Bronchial epithelial cell (primary cell): ENCODE data around the gene GPS1. TPM values are rescaled to one million over a fixed set of nuclear protein-coding genes. Genes with fewer than 3 reads are reported as not detected.

ENCODE experiments used
- DNase-seq: peaks from one replicate; pipeline ENCODE4 v3.0.0-alpha.2; 2010; ENCODE audit warnings: low read depth
- FAIRE-seq: peaks from 2 replicates; lab custom pipeline; 2011; peaks lifted over from hg19 to GRCh38; lab: Jason Lieb, UNC
- H3K27me3 ChIP-seq: 2 replicates; pipeline ENCODE4 v1.5.1; 2011; ENCODE audit warnings: low read length; ENCODE audit not compliant: control insufficient read depth, insufficient read depth
- H3K36me3 ChIP-seq: 2 replicates; pipeline ENCODE4 v1.5.1; 2011; ENCODE audit warnings: low read length; ENCODE audit not compliant: control insufficient read depth, insufficient read depth
- H3K4me3 ChIP-seq: 2 replicates; pipeline ENCODE4 v1.5.1; 2011; ENCODE audit warnings: mild to moderate bottlenecking, low read depth, low read length, control low read depth
- total RNA-seq: library from RNA; depleted of rRNA; stranded (reverse); fragments of >200 nt; gene quantifications from 2 replicates; pipeline ENCODE4 v1.2.1, GENCODE V29; 2014
- TF ChIP-seq, protein P1 (sequence below): IDR thresholded peaks from 2 replicates; pipeline ENCODE4 v1.5.1; 2011; ENCODE audit warnings: mild to moderate bottlenecking, moderate library complexity, low read length, control low read depth, inconsistent platforms; ENCODE audit not compliant: insufficient read depth, severe bottlenecking

Gene GPS1
- total RNA-seq, 1 donor from 2014 or later = 117 TPM

DNA sequence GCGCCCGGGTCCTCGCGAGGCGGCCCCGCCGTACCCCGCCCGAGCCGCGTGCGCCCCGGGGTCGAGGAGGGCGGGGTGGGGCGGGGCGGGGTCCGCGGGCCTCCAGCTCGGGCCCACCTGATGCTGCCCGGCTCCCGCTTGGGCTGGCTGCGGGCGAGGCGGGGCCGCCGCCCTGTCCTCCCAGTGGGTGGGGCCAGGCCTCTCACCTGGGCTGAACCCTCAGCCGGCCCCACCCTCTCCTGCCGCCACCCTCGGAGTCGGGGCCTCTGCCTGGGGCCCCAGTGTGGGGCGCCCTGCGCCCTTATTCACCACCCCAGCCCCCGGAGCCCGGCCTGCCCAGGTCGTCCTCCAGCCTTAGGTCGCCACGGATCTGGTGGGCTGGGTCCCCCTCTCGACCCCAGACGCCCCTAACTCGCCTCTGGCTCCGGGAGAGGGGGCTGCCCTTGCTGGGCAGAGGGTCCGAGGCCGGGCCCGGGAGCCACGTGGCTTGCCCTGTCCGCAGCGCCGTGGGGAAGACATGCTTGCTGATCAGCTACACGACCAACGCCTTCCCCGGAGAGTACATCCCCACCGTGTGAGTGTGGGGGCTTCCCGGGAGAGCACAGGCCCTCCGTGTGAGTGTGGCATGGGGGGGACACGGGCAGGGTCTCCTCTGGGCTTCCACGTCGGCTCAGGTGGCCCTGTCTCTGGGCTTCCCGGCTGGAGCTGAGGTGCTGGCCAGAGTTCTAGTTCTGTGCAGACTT is 19.6 kb upstream of the GPS1 start:
- peaks cover 10% of the 10 kb centered on the region for H3K36me3 ChIP-seq
- FAIRE-seq = no peak
- DNase-seq = peak; percentile 25
- TF ChIP-seq, protein P1, sequence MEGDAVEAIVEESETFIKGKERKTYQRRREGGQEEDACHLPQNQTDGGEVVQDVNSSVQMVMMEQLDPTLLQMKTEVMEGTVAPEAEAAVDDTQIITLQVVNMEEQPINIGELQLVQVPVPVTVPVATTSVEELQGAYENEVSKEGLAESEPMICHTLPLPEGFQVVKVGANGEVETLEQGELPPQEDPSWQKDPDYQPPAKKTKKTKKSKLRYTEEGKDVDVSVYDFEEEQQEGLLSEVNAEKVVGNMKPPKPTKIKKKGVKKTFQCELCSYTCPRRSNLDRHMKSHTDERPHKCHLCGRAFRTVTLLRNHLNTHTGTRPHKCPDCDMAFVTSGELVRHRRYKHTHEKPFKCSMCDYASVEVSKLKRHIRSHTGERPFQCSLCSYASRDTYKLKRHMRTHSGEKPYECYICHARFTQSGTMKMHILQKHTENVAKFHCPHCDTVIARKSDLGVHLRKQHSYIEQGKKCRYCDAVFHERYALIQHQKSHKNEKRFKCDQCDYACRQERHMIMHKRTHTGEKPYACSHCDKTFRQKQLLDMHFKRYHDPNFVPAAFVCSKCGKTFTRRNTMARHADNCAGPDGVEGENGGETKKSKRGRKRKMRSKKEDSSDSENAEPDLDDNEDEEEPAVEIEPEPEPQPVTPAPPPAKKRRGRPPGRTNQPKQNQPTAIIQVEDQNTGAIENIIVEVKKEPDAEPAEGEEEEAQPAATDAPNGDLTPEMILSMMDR = no peak
- H3K4me3 ChIP-seq = peak overlapping the region; percentile 51
- no peaks in the 10 kb centered on the region for H3K27me3 ChIP-seq

DNA sequence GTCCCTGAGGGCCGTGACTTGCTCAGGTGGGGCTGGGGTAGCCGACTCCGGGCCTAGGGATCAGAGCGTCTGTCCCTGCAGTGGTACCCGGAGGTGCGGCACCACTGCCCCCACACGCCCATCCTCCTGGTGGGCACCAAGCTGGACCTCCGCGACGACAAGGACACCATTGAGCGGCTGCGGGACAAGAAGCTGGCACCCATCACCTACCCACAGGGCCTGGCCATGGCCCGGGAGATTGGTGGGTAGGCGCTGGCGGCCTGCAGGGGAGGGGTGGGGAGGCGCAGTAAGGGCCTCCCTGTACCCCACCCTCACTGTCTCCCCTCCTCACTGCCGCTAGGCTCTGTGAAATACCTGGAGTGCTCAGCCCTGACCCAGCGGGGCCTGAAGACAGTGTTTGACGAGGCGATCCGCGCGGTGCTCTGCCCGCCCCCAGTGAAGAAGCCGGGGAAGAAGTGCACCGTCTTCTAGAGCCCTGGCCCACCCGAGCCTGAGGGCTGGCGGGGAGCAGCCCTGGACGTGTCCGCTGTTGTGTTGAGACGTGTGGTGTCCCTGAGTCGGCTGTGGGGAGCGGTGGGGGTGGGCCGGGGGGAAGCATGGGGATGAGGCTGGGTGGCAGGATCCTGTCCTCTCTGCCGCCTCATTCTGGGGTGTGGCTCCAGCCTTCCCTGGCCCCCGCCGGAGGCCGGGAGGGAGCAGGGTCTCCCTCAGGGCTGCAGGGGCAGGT is 18.2 kb upstream of the GPS1 start:
- Histone ChIP-seq H3K4me3 (no peak overlapping the region), H3K36me3 (peaks cover 7% of the 10 kb centered on the region), H3K27me3 (no peaks in the 10 kb centered on the region)
- TF ChIP-seq, protein P1 = no peak
- FAIRE-seq = no peak
- no peak for DNase-seq

DNA sequence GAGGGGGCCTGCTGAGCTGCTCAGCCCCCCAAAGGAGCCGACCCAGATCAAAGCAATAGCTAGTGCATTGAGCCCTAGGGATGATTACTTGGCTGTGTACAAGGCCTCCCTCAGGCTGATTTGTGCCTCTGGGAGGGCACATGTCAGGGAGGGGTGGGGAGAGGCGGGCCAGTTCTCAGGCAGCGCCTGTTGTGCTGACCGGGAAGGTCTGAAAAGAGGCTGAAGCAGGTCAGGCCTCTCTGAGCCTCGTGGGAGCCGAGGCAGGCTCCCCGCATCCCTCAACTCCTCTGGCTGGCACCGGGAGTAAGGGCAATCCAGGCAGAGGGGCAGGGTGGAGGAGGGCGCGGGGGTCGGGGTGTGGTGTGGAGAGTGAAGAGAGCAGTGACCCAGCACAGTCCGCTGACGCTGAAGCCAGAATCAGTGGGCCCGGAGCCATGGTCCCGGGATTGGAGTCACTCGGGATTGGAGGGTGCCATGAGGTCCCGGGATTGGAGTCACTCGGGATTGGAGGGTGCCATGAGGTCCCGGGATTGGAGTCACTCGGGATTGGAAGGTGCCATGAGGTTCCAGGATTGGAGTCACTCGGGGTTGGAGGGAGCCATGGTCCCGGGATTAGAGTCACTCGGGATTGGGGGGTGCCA is 17.2 kb upstream of the GPS1 start:
- H3K36me3 ChIP-seq = peaks cover 7% of the 10 kb centered on the region
- DNase-seq = no peak
- H3K4me3 ChIP-seq = no peak overlapping the region
- H3K27me3 ChIP-seq = no peaks in the 10 kb centered on the region
- TF ChIP-seq, protein P1 = no peak
- FAIRE-seq = no peak

DNA sequence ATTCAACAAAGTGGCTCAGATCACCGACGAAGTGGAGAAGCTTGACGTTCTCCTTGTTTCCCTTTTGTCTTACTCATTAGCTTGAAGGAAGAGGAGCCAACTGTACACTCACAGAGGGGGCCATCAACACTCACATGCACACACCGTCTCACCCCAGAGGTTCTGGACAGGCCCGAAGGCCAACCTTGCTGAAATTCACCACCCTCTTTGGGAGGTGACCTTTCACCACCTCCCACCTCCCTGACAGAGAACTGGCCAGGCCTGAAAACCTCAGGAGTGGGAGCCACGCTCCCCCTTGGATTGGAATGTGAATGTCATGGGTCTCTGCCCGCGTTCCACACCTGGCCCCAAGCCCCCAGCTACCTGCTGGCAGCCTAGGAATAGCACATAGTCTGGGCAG is 16.2 kb upstream of the GPS1 start:
- TF ChIP-seq, protein P1 = no peak
- peaks cover 7% of the 10 kb centered on the region for H3K36me3 ChIP-seq
- DNase-seq = no peak
- H3K27me3 ChIP-seq = no peaks in the 10 kb centered on the region
- no peak overlapping the region for H3K4me3 ChIP-seq
- no peak for FAIRE-seq

DNA sequence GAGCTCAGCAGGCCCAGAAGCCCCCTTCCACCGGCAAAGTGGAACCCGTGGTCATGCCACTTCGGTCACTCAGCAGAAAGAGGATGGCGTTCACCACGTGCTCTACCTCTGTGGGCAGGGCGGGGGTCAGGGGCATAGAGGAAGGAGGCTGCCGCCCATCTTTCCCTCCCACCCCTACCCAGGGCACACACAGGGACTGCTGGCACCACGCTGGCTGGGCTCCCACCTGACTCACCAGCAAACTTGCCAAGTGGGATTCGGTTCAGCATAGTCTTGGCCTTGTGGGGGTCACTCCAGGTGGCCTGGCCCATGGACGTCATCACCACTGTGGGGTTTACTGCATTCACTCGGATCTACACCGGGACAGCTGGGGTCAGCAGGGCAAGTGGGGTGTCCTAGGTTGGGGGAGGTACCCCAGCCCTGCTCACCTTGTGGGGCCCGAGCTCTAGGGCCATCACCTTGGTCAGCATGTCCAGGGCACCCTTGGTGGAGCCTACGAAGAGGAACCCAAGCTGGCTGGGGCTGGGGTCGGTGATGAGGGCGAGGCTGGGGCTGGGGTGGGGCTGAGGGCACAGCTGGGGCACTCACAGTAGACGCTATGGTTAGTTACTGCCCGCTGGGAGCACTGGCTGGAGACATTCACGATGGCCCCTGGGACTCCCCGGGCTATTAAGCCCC is 15.6 kb upstream of the GPS1 start:
- Histone ChIP-seq H3K36me3 (peaks cover 7% of the 10 kb centered on the region), H3K4me3 (peak overlapping the region; percentile 69), H3K27me3 (no peaks in the 10 kb centered on the region)
- DNase-seq = no peak
- TF ChIP-seq, protein P1 = no peak
- FAIRE-seq = no peak
